ENCODE data around the gene ZDHHC11. TPM values are rescaled to one million over a fixed set of nuclear protein-coding genes. Genes with fewer than 3 reads are reported as not detected.
"Not testable (repeated sequence)": the region's sequence is repeated elsewhere in the genome, so short reads cannot be mapped to it uniquely, and the experiment has no call there.

ZDHHC11 gene
- total RNA-seq, 2 experiments from 2014 or later: 4.5 to 5.5 TPM

- H3K27ac Mint-ChIP-seq, H3K36me3 Mint-ChIP-seq, H3K4me1 Mint-ChIP-seq, DNase-seq, H3K4me3 Mint-ChIP-seq, H3K27me3 Mint-ChIP-seq, H3K9me3 Mint-ChIP-seq: not testable (repeated sequence)
Measured at GRCh38 chr5:828194-828593, 22.6 kb downstream of the ZDHHC11 start.

GRCh38 chr5:825544-825943 is 25.2 kb downstream of the ZDHHC11 start:
- H3K4me3 Mint-ChIP-seq, H3K27me3 Mint-ChIP-seq, H3K27ac Mint-ChIP-seq, DNase-seq, H3K4me1 Mint-ChIP-seq, H3K9me3 Mint-ChIP-seq, H3K36me3 Mint-ChIP-seq: not testable (repeated sequence)

- Mint-ChIP-seq H3K27me3 (no peaks in the 10 kb centered on the region), H3K27ac (no peak overlapping the region), H3K9me3 (no peaks in the 10 kb centered on the region), H3K36me3 (peaks cover 4% of the 10 kb centered on the region), H3K4me1 (no peaks in the 10 kb centered on the region), H3K4me3 (no peak overlapping the region)
- DNase-seq: no peak
Measured at GRCh38 chr5:821504-821903, 29.3 kb downstream of the ZDHHC11 start.

GRCh38 chr5:820245-820644 is 30.5 kb downstream of the ZDHHC11 start:
- Mint-ChIP-seq H3K27ac (no peak overlapping the region), H3K9me3 (peaks cover 4% of the 10 kb centered on the region), H3K4me1 (no peaks in the 10 kb centered on the region), H3K27me3 (no peaks in the 10 kb centered on the region), H3K4me3 (no peak overlapping the region), H3K36me3 (peaks cover 9% of the 10 kb centered on the region)
- no peak for DNase-seq

GRCh38 chr5:819078-819477 is 31.7 kb downstream of the ZDHHC11 start:
- Mint-ChIP-seq H3K27ac (no peak overlapping the region), H3K36me3 (peaks cover 7% of the 10 kb centered on the region), H3K9me3 (peaks cover 4% of the 10 kb centered on the region), H3K4me1 (no peaks in the 10 kb centered on the region), H3K27me3 (no peaks in the 10 kb centered on the region), H3K4me3 (no peak overlapping the region)
- DNase-seq: no peak

- Mint-ChIP-seq H3K9me3 (peaks cover 4% of the 10 kb centered on the region), H3K4me3 (no peak overlapping the region), H3K27me3 (no peaks in the 10 kb centered on the region), H3K36me3 (peaks cover 5% of the 10 kb centered on the region), H3K4me1 (no peaks in the 10 kb centered on the region), H3K27ac (no peak overlapping the region)
- no peak for DNase-seq
Measured at GRCh38 chr5:816176-816575, 34.6 kb downstream of the ZDHHC11 start.

GRCh38 chr5:815449-815848 is 35.3 kb downstream of the ZDHHC11 start:
- H3K4me3 Mint-ChIP-seq: no peak overlapping the region
- H3K36me3 Mint-ChIP-seq: peaks cover 5% of the 10 kb centered on the region
- no peak for DNase-seq
- H3K27ac Mint-ChIP-seq: no peak overlapping the region
- H3K9me3 Mint-ChIP-seq: peaks cover 4% of the 10 kb centered on the region
- H3K27me3 Mint-ChIP-seq: no peaks in the 10 kb centered on the region
- no peaks in the 10 kb centered on the region for H3K4me1 Mint-ChIP-seq

GRCh38 chr5:813575-813974 is 37.2 kb downstream of the ZDHHC11 start:
- H3K36me3 Mint-ChIP-seq, H3K27me3 Mint-ChIP-seq, H3K4me3 Mint-ChIP-seq, H3K4me1 Mint-ChIP-seq, H3K9me3 Mint-ChIP-seq, H3K27ac Mint-ChIP-seq, DNase-seq: not testable (repeated sequence)

- H3K27ac Mint-ChIP-seq, H3K36me3 Mint-ChIP-seq, H3K9me3 Mint-ChIP-seq, H3K4me1 Mint-ChIP-seq, H3K27me3 Mint-ChIP-seq, H3K4me3 Mint-ChIP-seq, DNase-seq: not testable (repeated sequence)
Measured at GRCh38 chr5:811384-811783, 39.4 kb downstream of the ZDHHC11 start.

- H3K4me3 Mint-ChIP-seq, H3K27me3 Mint-ChIP-seq, H3K4me1 Mint-ChIP-seq, H3K27ac Mint-ChIP-seq, DNase-seq, H3K36me3 Mint-ChIP-seq: not testable (repeated sequence)
- peaks cover 13% of the 10 kb centered on the region for H3K9me3 Mint-ChIP-seq
Measured at GRCh38 chr5:807719-808514, 42.9 kb downstream of the ZDHHC11 start.

GRCh38 chr5:801472-801871 is 49.3 kb downstream of the ZDHHC11 start:
- H3K4me1 Mint-ChIP-seq: no peaks in the 10 kb centered on the region
- peaks cover 14% of the 10 kb centered on the region for H3K36me3 Mint-ChIP-seq
- H3K27ac Mint-ChIP-seq: no peak overlapping the region
- no peak for DNase-seq
- no peak overlapping the region for H3K4me3 Mint-ChIP-seq
- peaks cover 13% of the 10 kb centered on the region for H3K9me3 Mint-ChIP-seq
- peaks cover 5% of the 10 kb centered on the region for H3K27me3 Mint-ChIP-seq

- H3K4me3 Mint-ChIP-seq, H3K27ac Mint-ChIP-seq, DNase-seq, H3K27me3 Mint-ChIP-seq, H3K4me1 Mint-ChIP-seq: not testable (repeated sequence)
- peaks cover 13% of the 10 kb centered on the region for H3K9me3 Mint-ChIP-seq
- H3K36me3 Mint-ChIP-seq: peaks cover 14% of the 10 kb centered on the region
Measured at GRCh38 chr5:801055-801454, 49.7 kb downstream of the ZDHHC11 start.

GRCh38 chr5:798505-799138 is 52.2 kb downstream of the ZDHHC11 start:
- not testable (repeated sequence) for H3K4me3 Mint-ChIP-seq, DNase-seq, H3K9me3 Mint-ChIP-seq, H3K4me1 Mint-ChIP-seq, H3K27me3 Mint-ChIP-seq, H3K27ac Mint-ChIP-seq
- H3K36me3 Mint-ChIP-seq: peaks cover 17% of the 10 kb centered on the region

GRCh38 chr5:797986-798385 is 52.8 kb downstream of the ZDHHC11 start:
- not testable (repeated sequence) for H3K4me1 Mint-ChIP-seq, H3K4me3 Mint-ChIP-seq, H3K27ac Mint-ChIP-seq, DNase-seq, H3K27me3 Mint-ChIP-seq
- H3K9me3 Mint-ChIP-seq: peaks cover 13% of the 10 kb centered on the region
- H3K36me3 Mint-ChIP-seq: peaks cover 18% of the 10 kb centered on the region

- not testable (repeated sequence) for H3K4me3 Mint-ChIP-seq, DNase-seq, H3K27me3 Mint-ChIP-seq, H3K4me1 Mint-ChIP-seq, H3K27ac Mint-ChIP-seq
- Mint-ChIP-seq H3K9me3 (peaks cover 21% of the 10 kb centered on the region), H3K36me3 (peaks cover 11% of the 10 kb centered on the region)
Measured at GRCh38 chr5:795873-796272, 54.9 kb downstream of the ZDHHC11 start.

- H3K4me3 Mint-ChIP-seq, DNase-seq, H3K27ac Mint-ChIP-seq, H3K4me1 Mint-ChIP-seq, H3K27me3 Mint-ChIP-seq: not testable (repeated sequence)
- Mint-ChIP-seq H3K36me3 (peaks cover 11% of the 10 kb centered on the region), H3K9me3 (peaks cover 26% of the 10 kb centered on the region)
Measured at GRCh38 chr5:794948-795347, 55.8 kb downstream of the ZDHHC11 start.

All from activated naive CD8-positive, alpha-beta T cell treated with anti-CD3 and anti-CD28 coated beads for 36 hours (primary cell).